Stimulated activated CD8-positive, alpha-beta memory T cell treated with anti-CD3 and anti-CD28 coated beads, Interleukin-15, amount 100 ng/mL, for 1 hour (primary cell): ENCODE results near the gene NPAT.
"Not testable (repeated sequence)": the region's sequence is repeated elsewhere in the genome, so short reads cannot be mapped to it uniquely, and the experiment has no call there.

ENCODE experiments used
- DNase-seq: peaks from one replicate; pipeline ENCODE4 v3.0.0-alpha.2; 2020; ENCODE audit warnings: low read depth

The NPAT gene

GRCh38 chr11:108148556-108148955 lies 73.9 kb downstream of the NPAT start:
- no peak for DNase-seq

- no peak for DNase-seq
Observed at GRCh38 chr11:108147150-108147549, 75.3 kb downstream of the NPAT start.

GRCh38 chr11:108144615-108145014 lies 77.8 kb downstream of the NPAT start:
- DNase-seq, result no peak

- DNase-seq, result no peak
Observed at GRCh38 chr11:108142304-108142703, 80.1 kb downstream of the NPAT start.

GRCh38 chr11:108137212-108137611 lies 85.2 kb downstream of the NPAT start:
- DNase-seq, result no peak

GRCh38 chr11:108135845-108136544 lies 86.4 kb downstream of the NPAT start:
- no peak for DNase-seq

- not testable (repeated sequence) for DNase-seq
Observed at GRCh38 chr11:108132993-108133538, 89.4 kb downstream of the NPAT start.

- DNase-seq, result no peak
Observed at GRCh38 chr11:108131993-108132392, 90.4 kb downstream of the NPAT start.

GRCh38 chr11:108128772-108129171 lies 93.7 kb downstream of the NPAT start:
- no peak for DNase-seq

GRCh38 chr11:108125096-108125495 lies 97.3 kb downstream of the NPAT start:
- DNase-seq, result no peak

GRCh38 chr11:108122166-108122628 lies 100.2 kb downstream of the NPAT start:
- no peak for DNase-seq

GRCh38 chr11:108121274-108122155 lies 100.9 kb downstream of the NPAT start, which contains the start of gene ACAT1:
Gene ACAT1 (plus strand): TSS chr11:108121567. CDS start chr11:108121607, 40 bp downstream.
- DNase-seq, result peak; percentile 94

GRCh38 chr11:108120936-108121273 lies 101.5 kb downstream of the NPAT start:
- DNase-seq, result not testable (repeated sequence)

GRCh38 chr11:108117746-108118371 lies 104.6 kb downstream of the NPAT start:
- no peak for DNase-seq

- DNase-seq, result no peak
Observed at GRCh38 chr11:108115500-108116140, 106.8 kb downstream of the NPAT start.

GRCh38 chr11:108112057-108112456 lies 110.4 kb downstream of the NPAT start:
- DNase-seq, result no peak

- no peak for DNase-seq
Observed at GRCh38 chr11:108111126-108111525, 111.3 kb downstream of the NPAT start.
